SJCRH30 (cell line): ENCODE measurements around the gene IFNA10. TPM values are rescaled to one million over a fixed set of nuclear protein-coding genes. Genes with fewer than 3 reads are reported as not detected.
"Not testable (repeated sequence)": the region's sequence is repeated elsewhere in the genome, so short reads cannot be mapped to it uniquely, and the experiment has no call there.

Experiments used
- DNase-seq, 2 experiments: peaks; one replicate each; pipeline ENCODE4 v3.0.0-alpha.2; 2015 to 2020
- H3K27ac ChIP-seq: fragments of 250-450 bp; sonication (Bioruptor Pico); 2 replicates; pipeline ENCODE4 v1.5.1; 2020; ENCODE audit warnings: mild to moderate bottlenecking, moderate library complexity
- H3K27me3 ChIP-seq: fragments of 250-450 bp; sonication (Bioruptor Pico); 2 replicates; pipeline ENCODE4 v1.5.1; 2020; ENCODE audit warnings: mild to moderate bottlenecking, moderate library complexity
- H3K36me3 ChIP-seq: fragments of 250-450 bp; sonication (Bioruptor Pico); 2 replicates; pipeline ENCODE4 v1.5.1; 2020; ENCODE audit warnings: mild to moderate bottlenecking, moderate library complexity
- H3K4me1 ChIP-seq: fragments of 250-450 bp; sonication (Bioruptor Pico); 2 replicates; pipeline ENCODE4 v1.5.1; 2020; ENCODE audit warnings: mild to moderate bottlenecking, moderate library complexity
- H3K4me3 ChIP-seq: fragments of 250-450 bp; sonication (Bioruptor Pico); 2 replicates; pipeline ENCODE4 v1.5.1; 2020; ENCODE audit warnings: mild to moderate bottlenecking, moderate library complexity
- H3K9me3 ChIP-seq: fragments of 250-450 bp; sonication (Bioruptor Pico); replicated peaks from 2 replicates; pipeline ENCODE4 v1.5.1; 2020; ENCODE audit warnings: mild to moderate bottlenecking, moderate library complexity
- total RNA-seq: library from RNA; depleted of rRNA; stranded (reverse); fragments of >200 nt; shearing (Covaris generic); gene quantifications from 2 replicates; pipeline ENCODE4 v1.2.3, GENCODE V29; 2014; rRNA removed

IFNA10 gene
- total RNA-seq: not detected in 2 replicates

- not testable (repeated sequence) for H3K4me3 ChIP-seq, H3K36me3 ChIP-seq, H3K27ac ChIP-seq, H3K27me3 ChIP-seq, DNase-seq, H3K9me3 ChIP-seq, H3K4me1 ChIP-seq
Measured at GRCh38 chr9:21207043-21207442, at the start of gene IFNA10. Gene IFNA10 (minus strand): TSS chr9:21207143. CDS start chr9:21207097, 46 bp downstream.

DNA sequence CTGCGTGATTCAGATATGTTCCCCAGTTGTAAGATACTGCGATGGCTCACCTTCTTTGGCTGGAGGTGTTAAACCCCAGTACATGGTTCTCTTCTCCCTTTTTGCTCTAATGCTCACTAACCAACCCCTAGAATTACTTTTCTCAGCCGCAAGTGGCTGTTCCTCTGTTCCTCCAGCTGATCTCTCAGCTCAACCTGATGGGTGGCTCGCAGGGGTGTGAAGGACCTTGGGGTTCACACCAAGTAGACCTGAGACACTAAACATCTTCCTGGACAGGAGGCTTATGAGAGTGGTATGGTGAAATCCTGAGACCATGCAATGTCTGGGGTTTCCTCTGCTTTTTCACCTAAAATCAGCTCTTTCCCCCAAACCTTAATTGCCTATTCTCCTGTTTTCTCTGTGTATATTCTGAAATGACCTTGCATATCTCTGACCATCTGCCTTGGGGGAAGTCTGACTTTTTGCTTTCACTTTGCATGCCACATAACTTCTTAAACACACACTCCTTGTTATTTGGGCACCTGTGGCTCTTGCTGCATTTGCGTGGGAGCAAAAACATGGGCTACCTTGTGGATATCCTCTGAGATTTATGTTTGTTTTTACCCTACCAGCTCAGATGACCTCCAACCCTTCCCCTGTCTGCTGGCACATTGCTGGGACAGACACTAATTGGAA lies 48.7 kb upstream of the IFNA10 start:
- Histone ChIP-seq H3K4me1 (no peaks in the 10 kb centered on the region), H3K36me3 (no peaks in the 10 kb centered on the region), H3K9me3 (no peaks in the 10 kb centered on the region), H3K27ac (no peak overlapping the region), H3K4me3 (no peak overlapping the region), H3K27me3 (peaks cover 3% of the 10 kb centered on the region; the same call in 1 of the 2 replicates)
- no peak for DNase-seq

- H3K4me3 ChIP-seq: no peak overlapping the region
- no peaks in the 10 kb centered on the region for H3K4me1 ChIP-seq
- H3K9me3 ChIP-seq: no peaks in the 10 kb centered on the region
- DNase-seq: peak; percentile 35 to 63
- H3K27me3 ChIP-seq: peaks cover 3% of the 10 kb centered on the region; the same call in 1 of the 2 replicates
- H3K27ac ChIP-seq: no peak overlapping the region
- no peaks in the 10 kb centered on the region for H3K36me3 ChIP-seq
Measured at GRCh38 chr9:21252721-21253547, 46.0 kb upstream of the IFNA10 start.

DNA sequence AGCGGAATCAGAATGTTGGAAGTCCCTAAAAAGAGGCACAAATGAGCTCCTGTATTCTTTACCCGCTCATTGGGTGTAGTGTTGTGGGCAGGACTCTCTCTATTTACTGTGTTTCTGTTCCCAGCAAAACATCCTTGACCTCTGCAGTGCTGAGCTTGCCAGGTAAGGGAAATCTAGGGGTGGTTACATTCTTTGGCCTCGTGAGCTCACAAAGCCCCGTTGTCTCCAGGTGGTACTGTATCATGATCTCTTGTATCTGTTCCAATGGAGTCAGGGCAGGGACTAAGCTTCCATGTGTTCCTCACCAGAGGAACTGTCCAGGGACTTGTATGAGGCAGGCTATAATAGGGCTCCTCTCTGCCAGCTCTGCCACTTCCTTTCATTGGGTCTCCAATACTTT lies 44.7 kb upstream of the IFNA10 start:
- no peaks in the 10 kb centered on the region for H3K36me3 ChIP-seq
- no peaks in the 10 kb centered on the region for H3K4me1 ChIP-seq
- no peak for DNase-seq
- no peak overlapping the region for H3K27ac ChIP-seq
- no peaks in the 10 kb centered on the region for H3K9me3 ChIP-seq
- H3K27me3 ChIP-seq: peaks cover 3% of the 10 kb centered on the region; the same call in 1 of the 2 replicates
- H3K4me3 ChIP-seq: no peak overlapping the region

DNA sequence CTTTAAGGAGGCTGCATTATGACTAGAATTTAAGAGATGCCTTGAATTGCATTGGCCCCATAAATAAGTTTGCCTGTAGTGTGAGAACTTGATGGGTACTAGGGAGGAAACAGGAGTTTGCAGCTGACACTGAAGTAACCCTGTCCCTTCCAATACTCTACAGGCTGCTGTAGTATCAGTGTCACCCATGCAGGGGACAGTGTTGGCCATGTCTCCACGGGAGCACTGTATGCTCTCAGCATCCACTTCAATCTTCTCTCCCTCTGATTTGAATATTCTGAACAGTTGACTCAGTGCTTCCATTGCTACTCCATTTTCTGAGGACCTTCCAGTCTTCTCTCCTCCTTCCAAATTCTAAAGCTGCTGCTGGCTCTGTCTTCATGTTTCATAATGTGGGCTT lies 44.2 kb upstream of the IFNA10 start:
- no peak for DNase-seq
- H3K9me3 ChIP-seq: no peaks in the 10 kb centered on the region
- no peaks in the 10 kb centered on the region for H3K36me3 ChIP-seq
- H3K27ac ChIP-seq: no peak overlapping the region
- no peaks in the 10 kb centered on the region for H3K4me1 ChIP-seq
- no peak overlapping the region for H3K4me3 ChIP-seq
- peaks cover 3% of the 10 kb centered on the region; the same call in 1 of the 2 replicates for H3K27me3 ChIP-seq

- Histone ChIP-seq H3K4me3 (no peak overlapping the region), H3K27ac (no peak overlapping the region), H3K4me1 (no peaks in the 10 kb centered on the region), H3K36me3 (no peaks in the 10 kb centered on the region), H3K27me3 (no peaks in the 10 kb centered on the region), H3K9me3 (no peaks in the 10 kb centered on the region)
- no peak for DNase-seq
Measured at GRCh38 chr9:21244836-21245235, 37.9 kb upstream of the IFNA10 start.

- Histone ChIP-seq H3K27me3 (no peaks in the 10 kb centered on the region), H3K4me3 (no peak within 1 kb of the TSS), H3K4me1 (no peaks in the 10 kb centered on the region), H3K27ac (no peak within 1 kb of the TSS), H3K9me3 (no peaks in the 10 kb centered on the region), H3K36me3 (no peaks in the 10 kb centered on the region)
- no peak for DNase-seq
Measured at GRCh38 chr9:21239911-21240310, 33.0 kb upstream of the IFNA10 start, which contains the start of gene IFNA14. Gene IFNA14 (minus strand): TSS chr9:21240005. CDS start chr9:21239935, 70 bp downstream.

DNA sequence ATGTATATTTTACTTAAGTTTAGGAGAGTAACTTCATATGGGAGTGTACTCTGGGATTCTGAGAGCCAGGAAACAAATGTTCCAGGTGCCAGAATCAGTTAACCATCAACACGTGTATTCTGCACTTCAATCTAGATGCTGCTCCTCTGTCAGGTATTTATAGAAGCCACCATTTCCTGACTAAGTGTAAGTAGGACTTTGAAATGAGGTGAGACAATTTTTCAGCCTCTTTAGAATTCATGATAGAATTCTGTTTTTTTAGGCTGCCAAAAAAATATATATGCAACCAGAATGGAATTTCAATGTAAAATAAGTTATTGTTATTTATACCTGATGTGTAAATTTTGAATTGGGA lies 29.4 kb upstream of the IFNA10 start:
- H3K9me3 ChIP-seq, H3K36me3 ChIP-seq: not testable (repeated sequence)

DNA sequence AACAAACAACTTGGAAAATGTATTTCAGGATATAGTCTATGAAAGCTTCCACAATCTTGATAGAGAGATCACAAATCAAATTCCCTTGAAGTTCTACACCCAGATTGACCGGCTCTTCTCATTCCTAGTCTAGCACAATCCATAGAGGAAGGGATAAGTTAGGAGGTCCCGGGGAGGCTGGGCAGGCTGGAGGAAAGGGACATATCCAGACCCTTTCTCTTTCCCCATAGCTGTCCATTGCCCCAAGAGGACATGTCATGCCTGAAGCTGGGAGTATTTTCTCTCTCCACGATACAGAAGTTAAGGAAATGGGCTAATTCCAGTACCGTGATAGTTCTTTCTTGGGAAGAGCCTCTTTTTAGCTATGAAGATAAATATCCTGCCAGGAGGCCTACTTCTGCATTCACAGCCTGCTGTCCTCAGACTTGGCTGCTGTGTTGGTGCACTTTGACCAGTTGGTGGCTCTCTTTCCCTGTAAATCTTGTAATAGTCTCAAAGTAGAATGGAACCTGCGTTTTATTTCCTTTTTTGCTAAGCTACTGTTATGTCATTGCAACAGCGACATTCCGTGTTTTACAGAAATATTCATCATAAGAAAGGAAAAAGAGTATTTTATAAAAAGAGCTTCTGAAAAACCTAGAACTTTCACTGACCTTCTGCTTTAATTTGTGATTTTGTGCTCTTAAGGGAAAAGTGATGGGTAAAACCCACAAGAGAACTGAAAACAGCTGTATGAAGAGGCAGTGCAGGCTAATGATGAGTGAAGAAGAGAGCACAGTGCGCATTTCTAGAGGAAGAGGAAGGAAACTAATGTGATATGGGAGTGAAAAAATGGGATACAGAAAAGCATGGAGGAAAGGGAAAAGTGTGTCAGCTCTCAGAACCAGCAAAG lies 28.8 kb upstream of the IFNA10 start:
- H3K4me3 ChIP-seq, H3K27me3 ChIP-seq, H3K4me1 ChIP-seq, H3K27ac ChIP-seq, H3K36me3 ChIP-seq, H3K9me3 ChIP-seq: not testable (repeated sequence)
- peak in 1 of 2 experiments; percentile 52 for DNase-seq

More for the DNA sequence above, 29.4 kb upstream of the IFNA10 start:
- not testable (repeated sequence) for H3K27me3 ChIP-seq, H3K4me3 ChIP-seq, H3K4me1 ChIP-seq, DNase-seq, H3K27ac ChIP-seq

DNA sequence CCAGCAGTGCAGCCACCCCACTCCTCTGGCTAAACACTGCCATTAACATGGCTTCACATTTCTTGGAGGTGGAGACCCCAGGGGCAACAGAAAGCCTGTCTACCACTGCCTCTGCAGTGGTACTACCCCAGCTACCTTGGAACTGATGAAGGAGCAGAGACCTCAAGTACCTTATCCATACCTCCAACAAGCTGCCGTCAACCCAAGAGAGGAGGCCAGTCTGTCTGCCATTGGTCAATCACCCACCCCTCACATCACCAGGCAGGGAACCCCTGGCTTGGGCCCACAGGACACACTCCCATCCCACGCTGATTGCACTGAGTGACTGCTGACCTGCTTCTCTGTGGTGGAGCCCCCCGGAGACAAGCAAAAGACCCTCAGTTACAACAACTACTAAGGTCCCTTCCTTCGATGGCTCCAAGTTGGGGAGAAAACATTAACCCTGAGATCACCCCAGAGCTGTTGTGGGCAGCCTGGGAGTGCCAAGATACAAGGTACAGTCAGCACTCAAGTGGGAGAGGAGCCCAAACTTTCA lies 27.3 kb upstream of the IFNA10 start:
- no peaks in the 10 kb centered on the region for H3K27me3 ChIP-seq
- no peaks in the 10 kb centered on the region for H3K4me1 ChIP-seq
- H3K9me3 ChIP-seq: no peaks in the 10 kb centered on the region
- no peak overlapping the region for H3K27ac ChIP-seq
- H3K36me3 ChIP-seq: no peaks in the 10 kb centered on the region
- no peak for DNase-seq
- H3K4me3 ChIP-seq: no peak overlapping the region

DNA sequence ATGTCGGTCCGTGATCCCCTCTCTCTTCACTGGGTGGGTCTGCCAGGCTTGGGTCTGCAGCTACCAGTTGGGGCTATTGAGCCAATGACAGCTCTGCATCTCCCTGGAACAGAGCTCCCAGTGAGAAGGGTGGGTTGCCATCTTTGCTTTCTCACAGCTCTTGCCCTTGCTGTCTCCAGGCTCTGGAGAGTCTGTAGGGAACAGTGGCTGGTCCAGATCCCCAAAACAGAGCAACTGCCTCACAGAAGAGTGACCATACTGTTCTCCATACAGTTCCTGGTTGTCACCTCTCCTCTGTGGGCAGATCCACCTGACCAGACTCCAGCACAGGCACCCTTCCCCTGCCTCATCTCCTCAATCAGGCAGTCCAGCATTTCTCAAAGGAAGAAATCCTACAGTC lies 26.3 kb upstream of the IFNA10 start:
- Histone ChIP-seq H3K9me3 (no peaks in the 10 kb centered on the region), H3K36me3 (no peaks in the 10 kb centered on the region), H3K4me3 (no peak overlapping the region), H3K27ac (no peak overlapping the region), H3K27me3 (no peaks in the 10 kb centered on the region), H3K4me1 (no peaks in the 10 kb centered on the region)
- DNase-seq: no peak

DNA sequence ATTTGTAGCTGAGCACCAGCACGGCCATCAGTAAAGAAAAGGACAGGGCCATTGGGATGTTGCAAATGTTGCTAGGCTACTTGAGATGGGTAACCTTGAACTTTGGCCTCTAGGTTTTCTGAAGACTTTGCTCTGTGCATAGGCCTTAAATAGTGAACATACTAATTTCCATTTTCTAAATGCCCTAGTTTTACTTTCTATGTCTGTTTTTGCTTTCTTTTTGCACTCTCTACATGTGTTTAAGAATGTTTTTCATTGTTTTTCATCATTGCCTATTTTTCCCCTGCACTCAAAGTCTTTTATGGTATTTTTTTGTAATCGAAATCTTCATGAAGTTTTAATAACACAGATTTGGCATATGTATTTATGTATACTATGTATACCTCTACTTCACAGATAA lies 21.2 kb upstream of the IFNA10 start, which contains the start of gene IFNA17:
IFNA17 (minus strand) TSS at position 101 of the 400 bp plus-strand sequence; CDS start at position 52, 49 bp downstream.
- H3K4me3 ChIP-seq: no peak within 1 kb of the TSS
- H3K27ac ChIP-seq: no peak within 1 kb of the TSS
- H3K9me3 ChIP-seq: no peaks in the 10 kb centered on the region
- no peaks in the 10 kb centered on the region for H3K36me3 ChIP-seq
- H3K4me1 ChIP-seq: no peaks in the 10 kb centered on the region
- DNase-seq: no peak
- H3K27me3 ChIP-seq: no peaks in the 10 kb centered on the region

- H3K27ac ChIP-seq, H3K4me1 ChIP-seq, H3K9me3 ChIP-seq, H3K36me3 ChIP-seq, H3K27me3 ChIP-seq, DNase-seq, H3K4me3 ChIP-seq: not testable (repeated sequence)
Measured at GRCh38 chr9:21217211-21217610, 10.3 kb upstream of the IFNA10 start, which contains the start of gene IFNA16. Gene IFNA16 (minus strand): TSS chr9:21217311. CDS start chr9:21217305, 6 bp downstream.
